Measurements from ENCODE around the gene CRHR1. TPM values are rescaled to one million over a fixed set of nuclear protein-coding genes. Genes with fewer than 3 reads are reported as not detected.

Gene CRHR1
- total and polyA plus RNA-seq, 4 donors, result not detected

GRCh38 chr17:45814622-45815606 lies 30.8 kb downstream of the CRHR1 start:
- H3K36me3 ChIP-seq (ENCODE audit: control insufficient read depth in 4 of 4, insufficient read depth in 4 of 4, low read length in 4 of 4), result no peaks in the 10 kb centered on the region
- no peak overlapping the region for H3K9ac ChIP-seq (ENCODE audit: insufficient read depth in 1 of 2, low read length in 2 of 2)
- H3K27ac ChIP-seq (ENCODE audit: low read depth in 1 of 2, low read length in 1 of 2), result no peak overlapping the region
- 80 to 82% methylated on average over 17 of the region's 17 CpGs for WGBS, 2 donors
- H3K9me3 ChIP-seq (ENCODE audit: control insufficient read depth in 4 of 4, insufficient read depth in 3 of 4, low read length in 3 of 4), result no peaks in the 10 kb centered on the region
- no peak for ATAC-seq (ENCODE audit: insufficient read depth, low FRiP score)
- no peak for TF ChIP-seq CTCF (IDR thresholded peaks at IDR 0.05; ENCODE audit: control extremely low read depth, extremely low read depth)
- peaks cover 0 to 4% (median 0%) of the 10 kb centered on the region in 3 donors for H3K27me3 ChIP-seq (ENCODE audit: control insufficient read depth in 3 of 3, insufficient read depth in 3 of 3, low read length in 2 of 3)
- H3K4me3 ChIP-seq, result no peak overlapping the region
- no peak for DNase-seq
- H3K4me1 ChIP-seq (ENCODE audit: control insufficient read depth in 5 of 5, insufficient read depth in 5 of 5, low read length in 5 of 5), result peaks cover 0 to 2% (median 0%) of the 10 kb centered on the region in 5 donors

GRCh38 chr17:45815752-45816151 lies 31.6 kb downstream of the CRHR1 start:
- Histone ChIP-seq H3K36me3 (ENCODE audit: control insufficient read depth in 4 of 4, insufficient read depth in 4 of 4, low read length in 4 of 4) (no peaks in the 10 kb centered on the region), H3K9me3 (ENCODE audit: control insufficient read depth in 4 of 4, insufficient read depth in 3 of 4, low read length in 3 of 4) (no peaks in the 10 kb centered on the region), H3K9ac (ENCODE audit: insufficient read depth in 1 of 2, low read length in 2 of 2) (no peak overlapping the region), H3K27ac (ENCODE audit: low read depth in 1 of 2, low read length in 1 of 2) (no peak overlapping the region), H3K4me3 (no peak overlapping the region), H3K27me3 (ENCODE audit: control insufficient read depth in 3 of 3, insufficient read depth in 3 of 3, low read length in 2 of 3) (peaks cover 0 to 7% (median 0%) of the 10 kb centered on the region in 3 donors), H3K4me1 (ENCODE audit: control insufficient read depth in 5 of 5, insufficient read depth in 5 of 5, low read length in 5 of 5) (peaks cover 0 to 2% (median 0%) of the 10 kb centered on the region in 5 donors)
- no peak for DNase-seq
- 82 to 86% methylated on average over 6 of the region's 6 CpGs for WGBS, 2 donors
- TF ChIP-seq CTCF (IDR thresholded peaks at IDR 0.05; ENCODE audit: control extremely low read depth, extremely low read depth), result no peak
- peak; percentile 17 for ATAC-seq (ENCODE audit: insufficient read depth, low FRiP score)

DNA sequence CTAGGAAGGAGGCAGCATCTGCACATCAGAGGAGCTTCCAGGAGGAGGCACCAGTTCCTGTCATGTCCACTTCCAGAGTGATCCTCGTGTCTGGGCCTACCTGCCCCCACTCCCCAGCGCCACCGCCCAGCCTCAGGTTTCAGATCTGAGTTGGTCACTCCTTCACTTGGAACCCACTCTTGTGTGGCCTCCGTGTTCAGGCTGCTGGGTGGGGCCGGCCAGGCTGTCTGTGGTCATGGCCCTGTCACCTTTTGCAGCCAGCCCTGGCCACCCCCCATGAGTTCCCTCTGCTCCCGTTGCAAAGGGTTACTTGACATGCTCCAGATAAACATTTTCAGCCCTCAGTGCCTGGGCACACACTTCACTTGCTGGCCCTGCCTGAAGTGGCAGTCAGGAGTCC lies 33.9 kb downstream of the CRHR1 start:
- DNase-seq (no peak), ATAC-seq (ENCODE audit: insufficient read depth, low FRiP score) (no peak)
- H3K27ac ChIP-seq (ENCODE audit: low read depth in 1 of 2, low read length in 1 of 2), result no peak overlapping the region
- TF ChIP-seq CTCF (IDR thresholded peaks at IDR 0.05; ENCODE audit: control extremely low read depth, extremely low read depth), result no peak
- peaks cover 0 to 2% (median 0%) of the 10 kb centered on the region in 5 donors for H3K4me1 ChIP-seq (ENCODE audit: control insufficient read depth in 5 of 5, insufficient read depth in 5 of 5, low read length in 5 of 5)
- H3K27me3 ChIP-seq (ENCODE audit: control insufficient read depth in 3 of 3, insufficient read depth in 3 of 3, low read length in 2 of 3), result peaks cover 0 to 8% (median 0%) of the 10 kb centered on the region in 3 donors
- no peak overlapping the region for H3K4me3 ChIP-seq
- H3K9ac ChIP-seq (ENCODE audit: insufficient read depth in 1 of 2, low read length in 2 of 2), result no peak overlapping the region
- WGBS, 2 donors, result 53 to 57% methylated on average over 3 to 6 of the region's 6 CpGs
- H3K9me3 ChIP-seq (ENCODE audit: control insufficient read depth in 4 of 4, insufficient read depth in 3 of 4, low read length in 3 of 4), result no peaks in the 10 kb centered on the region
- H3K36me3 ChIP-seq (ENCODE audit: control insufficient read depth in 4 of 4, insufficient read depth in 4 of 4, low read length in 4 of 4), result no peaks in the 10 kb centered on the region

All from lung (tissue), 12 donors.